GM19324 (cell line): Measurements from ENCODE around the gene ARHGAP6.

Experiments used
- ATAC-seq: cut with Tn5 transposase; IDR thresholded peaks from one replicate; pipeline ENCODE4 v1.9.1; 2021; ENCODE audit warnings: mild to moderate bottlenecking, moderate library complexity; ENCODE audit not compliant: unreplicated experiment, low FRiP score

ARHGAP6 gene

DNA sequence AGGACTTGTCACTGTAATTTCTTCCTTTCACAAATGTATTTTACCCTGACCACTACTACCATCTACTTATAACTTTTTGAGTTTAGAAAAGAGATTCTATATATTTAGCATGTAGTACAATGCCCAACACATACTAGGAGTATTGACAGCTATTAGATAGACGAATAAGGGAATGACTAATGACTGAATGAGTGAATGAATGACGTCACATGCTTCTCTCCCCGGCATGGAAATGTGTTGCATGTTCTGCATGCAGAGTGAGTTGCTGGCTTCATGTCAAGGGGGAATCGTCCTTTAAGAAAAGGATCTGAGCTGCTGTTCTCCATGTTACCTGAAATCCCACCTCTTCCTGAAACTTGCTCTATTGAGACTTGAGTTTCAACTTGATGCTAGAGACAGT lies 459.9 kb downstream of the ARHGAP6 start:
- no peak for ATAC-seq

DNA sequence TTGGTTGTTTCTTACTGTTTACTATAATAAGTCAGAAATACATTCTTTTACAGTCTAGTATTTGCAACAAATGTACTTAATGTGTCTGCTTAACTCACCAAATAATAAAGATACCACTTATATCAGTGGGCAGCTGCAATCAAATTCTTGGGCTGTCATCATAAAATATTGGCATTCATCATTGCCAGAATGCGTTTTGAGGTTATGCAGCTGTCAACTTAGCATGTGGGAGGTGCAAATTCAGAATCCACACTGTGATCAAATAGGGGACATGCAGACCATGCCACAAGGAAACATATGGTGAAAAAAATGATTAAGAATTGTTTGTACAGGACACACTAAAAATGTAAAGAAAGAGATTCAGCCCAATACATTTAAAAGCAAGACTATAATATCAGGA lies 468.0 kb downstream of the ARHGAP6 start:
- ATAC-seq: no peak

- ATAC-seq: no peak
These were observed 469.2 kb downstream of the ARHGAP6 start for GRCh38 chrX:11196476-11196875.

DNA sequence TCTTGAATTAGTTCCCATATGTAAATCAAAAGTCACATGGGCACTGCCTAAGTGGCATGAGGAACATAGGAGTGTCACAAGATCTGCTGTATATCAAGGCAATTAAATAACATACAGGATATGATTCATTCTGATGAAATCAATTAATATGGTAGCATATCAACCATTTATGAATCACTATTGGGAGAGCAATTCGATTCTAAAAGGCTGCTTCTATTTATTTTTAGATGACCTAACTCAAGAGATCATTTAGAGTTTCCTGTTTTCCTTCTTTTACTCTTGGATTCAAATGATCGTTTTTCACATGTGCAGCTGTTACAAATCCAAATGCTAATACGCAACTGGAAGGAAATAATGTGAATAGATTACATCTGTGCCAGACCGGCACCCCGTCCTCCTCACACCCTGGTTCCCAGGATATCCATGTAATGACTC lies 472.7 kb downstream of the ARHGAP6 start:
- ATAC-seq: no peak

DNA sequence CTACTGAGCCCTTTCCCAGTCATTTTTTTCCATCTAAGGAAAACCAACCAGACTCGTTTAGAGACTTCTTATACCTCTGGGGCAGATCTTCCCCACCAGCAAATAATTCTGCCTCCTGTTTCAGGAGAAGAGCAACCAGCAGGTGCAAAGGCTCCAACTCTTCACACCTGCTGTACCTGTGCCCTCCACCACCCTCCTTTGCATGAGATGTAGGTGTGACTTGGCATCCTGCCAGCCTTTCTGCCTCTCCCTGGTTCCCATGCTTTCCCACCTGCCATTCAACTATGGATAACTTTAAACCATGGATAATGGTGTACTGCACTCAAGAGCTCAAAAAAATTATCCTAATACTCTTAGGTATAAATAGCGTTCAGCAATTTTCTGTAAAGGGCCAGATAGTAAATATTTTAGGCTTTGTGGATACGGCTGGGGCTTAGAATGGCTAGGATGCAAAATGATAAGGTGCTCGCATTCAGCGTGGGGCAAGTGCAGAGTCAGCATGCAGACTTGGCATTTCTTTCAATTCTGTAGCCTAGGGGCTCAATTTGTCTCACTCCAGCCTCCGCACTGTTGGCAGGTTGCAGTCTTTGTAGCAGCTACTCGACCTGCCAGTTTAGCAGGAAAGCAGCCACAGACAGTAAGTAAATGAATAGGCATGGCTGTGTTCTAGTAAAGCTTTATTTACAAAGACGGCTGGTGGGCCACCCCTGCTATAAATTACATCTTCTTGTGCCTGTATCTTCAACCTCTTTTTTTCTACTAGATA lies 474.8 kb downstream of the ARHGAP6 start:
- ATAC-seq: no peak

GRCh38 chrX:11189097-11189496 lies 476.6 kb downstream of the ARHGAP6 start:
- ATAC-seq: no peak

- ATAC-seq: no peak
These were observed 477.1 kb downstream of the ARHGAP6 start for GRCh38 chrX:11188664-11189063.

DNA sequence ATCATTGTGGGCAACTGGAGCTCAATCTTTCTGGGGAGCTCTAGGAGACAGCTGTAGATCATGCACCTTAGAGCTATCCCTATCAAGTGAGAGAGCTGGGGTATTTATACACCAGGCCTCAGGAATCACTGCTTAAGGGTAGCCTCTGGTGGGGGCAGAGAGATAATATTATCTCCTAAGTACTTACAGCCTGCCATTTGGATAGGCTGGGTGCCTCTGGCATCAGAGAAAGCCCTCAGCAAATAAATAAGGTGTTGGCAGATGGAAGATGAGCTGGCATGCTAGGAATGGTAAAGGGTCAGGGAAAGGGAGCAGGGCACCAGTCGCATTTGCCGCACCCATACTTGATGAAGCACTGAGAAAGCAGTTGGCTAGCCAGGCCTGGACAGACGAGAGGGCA lies 478.7 kb downstream of the ARHGAP6 start:
- no peak for ATAC-seq

DNA sequence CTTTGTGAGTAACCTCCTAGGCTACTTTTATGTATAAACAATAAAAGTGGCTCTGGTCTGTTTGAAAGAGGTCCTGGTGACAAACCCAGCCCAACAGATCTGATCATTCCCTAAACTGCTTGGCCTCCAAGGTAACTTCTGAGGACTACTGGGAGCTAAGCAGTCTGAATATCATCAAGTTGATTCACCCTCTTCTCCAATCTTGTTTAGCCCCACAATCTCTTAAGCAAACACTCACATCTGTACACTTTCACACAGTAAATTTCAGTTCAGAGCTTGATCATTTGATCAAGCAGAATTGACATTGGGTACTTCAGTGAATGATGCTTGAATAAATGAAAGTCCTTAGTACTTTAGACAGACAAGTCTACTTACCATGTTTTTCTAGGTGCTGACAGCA lies 479.9 kb downstream of the ARHGAP6 start:
- no peak for ATAC-seq

DNA sequence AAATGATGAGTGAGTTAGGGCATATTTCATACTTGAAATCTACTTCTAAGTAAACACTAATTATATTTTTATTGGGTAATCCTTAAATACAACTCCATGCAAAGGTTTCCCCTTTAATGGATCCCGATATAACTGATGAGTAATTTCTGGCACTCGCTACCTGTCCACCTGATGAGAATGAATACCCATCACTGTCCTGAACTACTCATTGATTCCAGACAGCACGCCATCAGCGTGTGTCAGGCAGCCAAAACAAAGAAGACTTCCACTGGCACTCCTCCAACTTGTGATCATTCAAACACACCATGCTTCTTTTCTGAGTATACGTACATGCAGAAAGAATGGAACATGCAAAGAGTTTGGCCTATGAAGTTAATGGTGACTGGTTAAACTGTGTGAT lies 485.1 kb downstream of the ARHGAP6 start:
- ATAC-seq: no peak

- ATAC-seq: no peak
These were observed 493.3 kb downstream of the ARHGAP6 start for GRCh38 chrX:11172415-11172814.

DNA sequence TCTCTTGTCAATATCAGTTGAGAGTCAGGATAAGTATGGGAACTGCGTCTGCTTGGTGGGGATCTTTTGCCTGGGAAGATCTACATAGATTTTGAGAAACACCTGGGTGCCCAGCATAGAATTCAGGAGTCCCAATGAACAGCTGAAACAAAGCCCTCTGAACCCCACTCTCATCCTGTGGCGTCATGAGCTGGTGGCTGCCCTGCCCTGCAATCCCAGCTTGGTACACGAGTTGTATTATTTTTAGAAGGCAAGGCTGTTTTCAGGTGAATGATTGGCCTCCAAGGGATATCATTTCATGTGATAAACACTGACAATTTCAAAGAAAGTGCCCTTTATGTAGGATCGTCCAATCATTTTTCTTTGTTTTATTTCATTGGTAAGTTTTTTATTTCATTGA lies 493.8 kb downstream of the ARHGAP6 start:
- no peak for ATAC-seq

DNA sequence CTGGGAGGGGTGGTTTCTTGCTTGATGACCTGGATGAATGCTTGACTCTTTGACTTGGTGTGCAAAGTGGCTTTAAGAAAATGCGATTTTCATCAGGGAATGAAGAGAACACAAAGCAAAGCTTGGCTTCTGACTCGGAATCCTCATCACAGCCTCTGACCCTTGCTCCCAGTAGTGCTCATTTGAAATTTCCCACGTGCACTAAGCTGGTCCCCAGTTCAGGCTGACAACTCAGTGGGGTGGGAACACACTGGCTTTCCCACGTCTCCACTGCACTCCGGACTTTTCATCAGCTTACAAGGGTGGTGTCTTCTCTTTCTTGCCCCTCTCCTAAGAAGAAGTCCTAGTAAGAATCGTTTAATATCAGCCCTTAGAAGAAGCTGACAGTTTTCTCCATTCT lies 501.3 kb downstream of the ARHGAP6 start:
- ATAC-seq: no peak

- no peak for ATAC-seq
These were observed 506.6 kb downstream of the ARHGAP6 start for GRCh38 chrX:11159149-11159548.

DNA sequence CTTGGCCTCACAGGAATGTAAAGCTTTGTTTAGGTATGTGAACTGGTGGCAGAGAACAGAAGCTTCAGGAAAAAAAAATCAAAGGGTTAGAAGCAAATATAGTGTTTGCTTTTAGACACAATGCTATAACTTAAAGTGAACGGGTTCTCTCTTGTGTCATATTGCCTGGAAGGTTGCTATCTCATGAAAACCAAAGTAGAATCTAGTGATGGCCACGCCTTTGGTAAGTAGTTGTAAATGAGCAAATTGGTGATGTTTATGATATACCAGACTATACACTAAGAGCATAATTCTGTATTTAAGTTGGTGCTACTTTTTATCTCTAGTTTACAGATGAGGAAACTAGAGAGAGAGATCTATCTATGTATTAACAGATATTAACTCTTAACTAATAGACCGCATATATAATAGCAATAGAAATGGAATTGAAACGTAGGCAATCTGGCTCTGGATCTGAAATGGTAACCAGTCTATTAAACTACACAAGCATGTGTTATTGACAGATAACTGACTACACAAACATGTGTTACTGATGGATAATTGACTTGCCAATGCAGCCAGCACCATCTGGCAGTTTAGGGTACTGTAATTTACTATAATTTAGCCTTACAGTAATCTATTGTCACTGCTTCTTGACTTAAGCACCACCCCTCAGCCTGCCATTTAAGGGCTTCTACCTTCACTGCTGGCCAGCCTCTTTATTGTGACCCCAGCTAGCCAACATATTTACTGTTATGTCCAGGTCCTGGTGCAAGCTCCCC lies 513.7 kb downstream of the ARHGAP6 start:
- no peak for ATAC-seq

- ATAC-seq: no peak
These were observed 517.3 kb downstream of the ARHGAP6 start for GRCh38 chrX:11148401-11148800.

DNA sequence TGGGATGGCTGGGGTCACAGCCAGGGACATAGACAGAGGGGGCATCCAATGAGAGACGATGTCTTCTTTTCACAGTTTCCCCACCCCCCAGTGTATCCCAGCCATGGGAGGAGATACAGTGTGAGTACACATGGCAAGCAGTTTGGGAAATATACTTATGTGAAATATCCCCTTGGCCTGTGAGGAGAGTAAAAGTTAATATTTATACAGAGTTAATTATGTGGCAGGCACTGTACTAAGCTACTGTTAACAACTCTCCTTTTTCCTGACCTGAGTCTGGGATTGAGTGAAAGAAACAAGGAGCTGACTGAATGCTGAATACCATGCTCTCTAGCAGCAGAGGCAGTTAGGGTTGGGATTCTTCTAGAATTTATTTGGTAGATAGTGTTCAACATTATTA lies 519.3 kb downstream of the ARHGAP6 start:
- ATAC-seq: no peak

GRCh38 chrX:11143931-11144678 lies 521.6 kb downstream of the ARHGAP6 start:
- ATAC-seq: no peak

- no peak for ATAC-seq
These were observed 527.0 kb downstream of the ARHGAP6 start for GRCh38 chrX:11138498-11139390.

GRCh38 chrX:11137543-11138139 lies 528.1 kb downstream of the ARHGAP6 start:
- ATAC-seq: no peak
